Activated effector memory CD4-positive, alpha-beta T cell treated with anti-CD3 and anti-CD28 coated beads, Interleukin-2, amount 50 U/mL, for 16 hours (primary cell): ENCODE measurements around the gene GPM6B.

Experiments
- DNase-seq: peaks from one replicate; pipeline ENCODE4 v3.0.0-alpha.2; 2020

Gene GPM6B

GRCh38 chrX:13816643-13817627 is at the start of gene GPM6B:
TSS of gene GPM6B (minus strand) at chrX:13817093. CDS start at chrX:13816904, 189 bp downstream.
- no peak for DNase-seq

GRCh38 chrX:13864264-13864663 is 47.4 kb upstream of the GPM6B start:
- DNase-seq: no peak

GRCh38 chrX:13863324-13863723 is 46.4 kb upstream of the GPM6B start:
- DNase-seq: no peak

- DNase-seq: no peak
Measured at GRCh38 chrX:13859724-13860123, 42.8 kb upstream of the GPM6B start.

- no peak for DNase-seq
Measured at GRCh38 chrX:13857804-13858203, 40.9 kb upstream of the GPM6B start.

GRCh38 chrX:13855689-13856450 is 39.0 kb upstream of the GPM6B start:
- no peak for DNase-seq

GRCh38 chrX:13854003-13854402 is 37.1 kb upstream of the GPM6B start:
- DNase-seq: no peak

GRCh38 chrX:13852001-13852695 is 35.3 kb upstream of the GPM6B start:
- no peak for DNase-seq

GRCh38 chrX:13845721-13846378 is 29.0 kb upstream of the GPM6B start:
- no peak for DNase-seq

- no peak for DNase-seq
Measured at GRCh38 chrX:13843150-13843721, 26.3 kb upstream of the GPM6B start.

- no peak for DNase-seq
Measured at GRCh38 chrX:13840121-13840520, 23.2 kb upstream of the GPM6B start.

GRCh38 chrX:13837290-13837745 is 20.4 kb upstream of the GPM6B start:
- DNase-seq: no peak

- no peak for DNase-seq
Measured at GRCh38 chrX:13836575-13836974, 19.7 kb upstream of the GPM6B start.

GRCh38 chrX:13835825-13836224 is 18.9 kb upstream of the GPM6B start:
- DNase-seq: no peak

- DNase-seq: no peak
Measured at GRCh38 chrX:13834355-13834754, 17.5 kb upstream of the GPM6B start.

GRCh38 chrX:13829983-13830382 is 13.1 kb upstream of the GPM6B start:
- DNase-seq: no peak

- DNase-seq: no peak
Measured at GRCh38 chrX:13828392-13828791, 11.5 kb upstream of the GPM6B start.

GRCh38 chrX:13827298-13828090 is 10.6 kb upstream of the GPM6B start:
- no peak for DNase-seq

GRCh38 chrX:13826770-13827169 is 9.9 kb upstream of the GPM6B start:
- DNase-seq: no peak

- DNase-seq: no peak
Measured at GRCh38 chrX:13825178-13825762, 8.4 kb upstream of the GPM6B start.

GRCh38 chrX:13824746-13825145 is 7.9 kb upstream of the GPM6B start:
- no peak for DNase-seq
